Brain microvascular endothelial cell (primary cell): Measurements from ENCODE around the gene VPS52.

Experiments
- DNase-seq: peaks from one replicate; pipeline ENCODE4 v3.0.0-alpha.2; 2020
- H3K27ac ChIP-seq: fragments of 250-450 bp; sonication (Bioruptor Pico); 2 replicates; pipeline ENCODE4 v1.5.1; 2020; ENCODE audit warnings: mild to moderate bottlenecking, moderate library complexity
- H3K27me3 ChIP-seq: fragments of 250-450 bp; sonication (Bioruptor Pico); replicated peaks from 2 replicates; pipeline ENCODE4 v1.5.1; 2020; ENCODE audit warnings: mild to moderate bottlenecking
- H3K36me3 ChIP-seq: fragments of 250-450 bp; sonication (Bioruptor Pico); replicated peaks from 2 replicates; pipeline ENCODE4 v1.5.1; 2020; ENCODE audit warnings: mild to moderate bottlenecking
- H3K4me3 ChIP-seq: 2 replicates; pipeline ENCODE4 v1.5.1; 2011; ENCODE audit warnings: low read depth, mild to moderate bottlenecking, control low read depth, low read length, moderate library complexity
- in situ Hi-C: cut with HindIII; loops from 2 replicates; pipeline ENCODE4 v1.10.0; 2017; ENCODE audit warnings: low sequenced_read_pairs, low pct_ligation_motif_present
- TF ChIP-seq, protein P1 (sequence below): IDR thresholded peaks from 2 replicates; pipeline ENCODE4 v1.5.1; 2011; ENCODE audit warnings: low read depth, mild to moderate bottlenecking, moderate library complexity, low read length, control low read depth, inconsistent platforms; ENCODE audit errors: missing control alignments

VPS52 gene

GRCh38 chr6:33314943-33315792 lies 43.5 kb upstream of the VPS52 start:
- TF ChIP-seq, protein P1, sequence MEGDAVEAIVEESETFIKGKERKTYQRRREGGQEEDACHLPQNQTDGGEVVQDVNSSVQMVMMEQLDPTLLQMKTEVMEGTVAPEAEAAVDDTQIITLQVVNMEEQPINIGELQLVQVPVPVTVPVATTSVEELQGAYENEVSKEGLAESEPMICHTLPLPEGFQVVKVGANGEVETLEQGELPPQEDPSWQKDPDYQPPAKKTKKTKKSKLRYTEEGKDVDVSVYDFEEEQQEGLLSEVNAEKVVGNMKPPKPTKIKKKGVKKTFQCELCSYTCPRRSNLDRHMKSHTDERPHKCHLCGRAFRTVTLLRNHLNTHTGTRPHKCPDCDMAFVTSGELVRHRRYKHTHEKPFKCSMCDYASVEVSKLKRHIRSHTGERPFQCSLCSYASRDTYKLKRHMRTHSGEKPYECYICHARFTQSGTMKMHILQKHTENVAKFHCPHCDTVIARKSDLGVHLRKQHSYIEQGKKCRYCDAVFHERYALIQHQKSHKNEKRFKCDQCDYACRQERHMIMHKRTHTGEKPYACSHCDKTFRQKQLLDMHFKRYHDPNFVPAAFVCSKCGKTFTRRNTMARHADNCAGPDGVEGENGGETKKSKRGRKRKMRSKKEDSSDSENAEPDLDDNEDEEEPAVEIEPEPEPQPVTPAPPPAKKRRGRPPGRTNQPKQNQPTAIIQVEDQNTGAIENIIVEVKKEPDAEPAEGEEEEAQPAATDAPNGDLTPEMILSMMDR, result no peak
- peaks cover 25% of the 10 kb centered on the region for H3K36me3 ChIP-seq
- no peak for DNase-seq
- no peaks in the 10 kb centered on the region for H3K27me3 ChIP-seq
- peak overlapping the region; percentile 93 for H3K27ac ChIP-seq
- peak overlapping the region; percentile 93 for H3K4me3 ChIP-seq
- in situ Hi-C loops, result no loop called here

DNA sequence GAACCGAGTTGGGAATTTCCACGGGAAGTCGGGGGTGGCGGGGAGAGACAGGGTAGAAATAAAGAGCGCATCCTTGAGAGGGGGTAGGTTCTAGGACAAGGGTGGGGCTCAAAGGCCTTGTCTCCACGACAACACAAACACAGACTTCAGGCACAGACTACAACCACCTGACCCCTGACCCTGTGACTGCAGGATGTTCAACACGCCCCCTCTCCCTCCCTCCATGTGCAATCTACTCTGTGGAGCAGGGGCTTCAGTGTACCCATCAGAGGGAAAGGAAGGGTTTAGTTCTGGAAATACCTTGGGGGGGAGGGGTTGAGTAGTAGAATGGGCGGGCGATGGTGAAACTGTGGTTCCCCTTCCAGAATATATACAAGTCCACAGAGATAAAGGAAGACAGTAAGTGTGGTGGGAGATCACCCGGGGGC lies 42.9 kb upstream of the VPS52 start:
- peak overlapping the region; percentile 93 for H3K27ac ChIP-seq
- in situ Hi-C loops, result no loop called here
- H3K4me3 ChIP-seq, result peak overlapping the region; percentile 93
- peaks cover 23% of the 10 kb centered on the region for H3K36me3 ChIP-seq
- TF ChIP-seq, protein P1, result no peak
- H3K27me3 ChIP-seq, result no peaks in the 10 kb centered on the region
- DNase-seq, result peak; percentile 89

DNA sequence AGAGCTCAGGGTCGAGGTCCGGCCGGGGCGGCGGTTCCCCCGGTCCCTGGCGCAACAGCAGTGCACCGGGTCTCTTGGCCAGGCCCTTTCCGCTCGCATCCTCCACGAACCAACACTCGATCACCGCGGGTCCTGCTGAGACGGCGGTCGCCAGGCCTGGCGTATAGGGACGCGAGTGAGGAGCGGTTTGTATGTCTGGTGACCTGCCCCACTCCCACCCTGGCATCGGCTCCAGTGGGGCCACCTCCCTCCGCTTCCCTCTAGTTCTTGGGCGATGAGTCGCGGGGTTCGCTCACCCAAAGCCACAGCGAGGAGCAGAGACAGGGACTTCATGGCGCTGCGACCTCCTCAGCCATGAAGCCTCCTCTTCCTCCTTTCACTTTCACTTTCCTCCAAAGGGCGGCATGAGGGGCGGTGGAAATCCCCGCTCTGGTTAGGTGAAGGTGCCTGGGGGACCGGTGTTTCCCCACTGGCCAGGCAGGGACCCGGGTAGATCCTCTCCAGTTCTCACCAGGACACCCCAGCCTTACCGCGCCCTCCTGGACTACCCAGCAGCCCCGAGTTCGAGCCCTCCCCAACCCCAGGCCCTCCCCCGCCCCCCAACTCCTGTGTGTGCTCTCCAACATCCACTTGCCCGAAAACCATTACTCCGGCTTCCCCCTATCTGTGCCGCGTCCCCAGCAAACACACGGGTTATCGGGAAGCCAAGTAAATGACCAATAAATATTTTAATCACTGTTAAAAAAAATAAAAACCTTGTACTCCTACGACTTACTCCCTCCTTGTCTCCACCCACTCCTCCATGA lies 42.2 kb upstream of the VPS52 start, which contains the start of gene TAPBP:
TAPBP (minus strand) TSS at position 370 of the 806 bp plus-strand sequence; CDS start at position 333, 37 bp downstream.
- Histone ChIP-seq H3K27ac (peak within 1 kb of the TSS; percentile 93), H3K27me3 (no peaks in the 10 kb centered on the region), H3K36me3 (peaks cover 17% of the 10 kb centered on the region), H3K4me3 (peak within 1 kb of the TSS; percentile 93)
- in situ Hi-C loops, result no loop called here
- TF ChIP-seq, protein P1, result no peak
- DNase-seq, result peak; percentile 45

- H3K27ac ChIP-seq, result peak overlapping the region; percentile 93
- peak; percentile 11 for DNase-seq
- no peaks in the 10 kb centered on the region for H3K27me3 ChIP-seq
- in situ Hi-C loops, result no loop called here
- TF ChIP-seq, protein P1, result no peak
- H3K4me3 ChIP-seq, result peak overlapping the region; percentile 93
- H3K36me3 ChIP-seq, result peaks cover 15% of the 10 kb centered on the region
Measured at GRCh38 chr6:33313105-33313708, 41.5 kb upstream of the VPS52 start.

- Histone ChIP-seq H3K4me3 (peak overlapping the region; percentile 93), H3K27me3 (no peaks in the 10 kb centered on the region), H3K36me3 (peaks cover 19% of the 10 kb centered on the region), H3K27ac (peak overlapping the region; percentile 93)
- in situ Hi-C loops, result no loop called here
- TF ChIP-seq, protein P1, result no peak
- peak; percentile 55 for DNase-seq
Measured at GRCh38 chr6:33312361-33313104, 40.9 kb upstream of the VPS52 start.
